OCI-LY1 (cell line): ENCODE data around the gene GSKIP.

Source experiments
- EZH2 ChIP-seq: fragments of 200-600 bp; sonication (generic), shearing (Covaris generic); IDR thresholded peaks from 2 replicates; pipeline ENCODE4 v1.8.0; 2017; ENCODE audit warnings: borderline replicate concordance, mixed run types, mild to moderate bottlenecking, antibody characterized with exemption, low read length, moderate library complexity, mixed read lengths
- TF ChIP-seq, protein P1 (sequence below): fragments of 200-600 bp; sonication (generic), shearing (Covaris generic); IDR thresholded peaks from 2 replicates; pipeline ENCODE4 v1.5.1; 2017; ENCODE audit warnings: mild to moderate bottlenecking, antibody characterized with exemption, low read length, moderate library complexity, mixed read lengths

DNA sequence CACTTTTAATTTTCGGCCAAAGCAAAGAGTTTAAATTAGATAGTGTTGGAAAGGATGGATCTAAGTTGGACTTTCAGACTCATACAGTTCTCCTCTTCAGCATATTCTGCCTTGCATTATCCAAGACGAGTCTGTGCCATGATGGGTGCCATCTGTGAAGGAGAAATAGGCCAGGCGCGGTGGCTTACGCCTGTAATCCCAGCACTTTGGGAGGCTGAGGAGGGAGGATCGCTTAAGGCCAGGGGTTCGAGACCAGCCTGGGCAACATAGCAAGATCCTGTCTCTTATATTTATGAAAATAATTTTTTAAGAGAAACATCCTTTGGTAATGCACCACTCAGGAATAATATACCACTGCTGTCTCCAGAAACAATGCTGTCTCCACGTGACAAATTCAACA lies 35.1 kb downstream of the GSKIP start:
- TF ChIP-seq, protein P1, sequence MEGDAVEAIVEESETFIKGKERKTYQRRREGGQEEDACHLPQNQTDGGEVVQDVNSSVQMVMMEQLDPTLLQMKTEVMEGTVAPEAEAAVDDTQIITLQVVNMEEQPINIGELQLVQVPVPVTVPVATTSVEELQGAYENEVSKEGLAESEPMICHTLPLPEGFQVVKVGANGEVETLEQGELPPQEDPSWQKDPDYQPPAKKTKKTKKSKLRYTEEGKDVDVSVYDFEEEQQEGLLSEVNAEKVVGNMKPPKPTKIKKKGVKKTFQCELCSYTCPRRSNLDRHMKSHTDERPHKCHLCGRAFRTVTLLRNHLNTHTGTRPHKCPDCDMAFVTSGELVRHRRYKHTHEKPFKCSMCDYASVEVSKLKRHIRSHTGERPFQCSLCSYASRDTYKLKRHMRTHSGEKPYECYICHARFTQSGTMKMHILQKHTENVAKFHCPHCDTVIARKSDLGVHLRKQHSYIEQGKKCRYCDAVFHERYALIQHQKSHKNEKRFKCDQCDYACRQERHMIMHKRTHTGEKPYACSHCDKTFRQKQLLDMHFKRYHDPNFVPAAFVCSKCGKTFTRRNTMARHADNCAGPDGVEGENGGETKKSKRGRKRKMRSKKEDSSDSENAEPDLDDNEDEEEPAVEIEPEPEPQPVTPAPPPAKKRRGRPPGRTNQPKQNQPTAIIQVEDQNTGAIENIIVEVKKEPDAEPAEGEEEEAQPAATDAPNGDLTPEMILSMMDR, result no peak
- no peak for TF ChIP-seq EZH2
